Measurements from ENCODE around the gene SLC31A1.

DNA sequence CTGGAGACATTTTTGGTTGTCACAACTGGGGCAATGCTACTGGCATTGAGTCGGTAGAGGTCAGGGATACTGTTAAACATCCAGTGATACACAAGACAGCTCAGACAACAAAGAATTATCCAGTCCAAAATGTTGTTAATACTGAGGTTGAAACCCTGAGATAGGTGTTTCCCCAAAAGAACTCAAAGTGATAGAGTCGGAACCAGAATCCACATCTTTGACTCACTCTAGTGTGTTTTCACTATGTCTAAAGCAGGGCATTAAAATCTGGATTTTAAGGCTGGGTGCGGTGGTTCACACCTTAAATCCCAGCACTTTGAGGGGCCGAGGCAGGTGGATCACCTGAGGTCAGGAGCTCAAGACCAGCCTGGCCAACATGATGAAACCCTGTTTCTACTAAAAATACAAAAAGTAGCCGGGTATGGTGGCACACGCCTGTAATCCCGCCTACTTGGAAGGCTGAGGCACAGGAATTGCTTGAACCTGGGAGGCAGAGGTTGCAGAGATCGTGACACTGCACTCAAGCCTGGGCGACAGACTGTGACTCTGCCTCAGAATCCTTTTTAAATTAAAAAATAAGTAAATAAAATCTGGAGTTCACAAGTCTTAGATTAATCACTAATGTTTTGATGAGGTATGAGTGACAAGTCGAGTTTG is 17.0 kb downstream of the SLC31A1 start:
- TF ChIP-seq, protein P1, sequence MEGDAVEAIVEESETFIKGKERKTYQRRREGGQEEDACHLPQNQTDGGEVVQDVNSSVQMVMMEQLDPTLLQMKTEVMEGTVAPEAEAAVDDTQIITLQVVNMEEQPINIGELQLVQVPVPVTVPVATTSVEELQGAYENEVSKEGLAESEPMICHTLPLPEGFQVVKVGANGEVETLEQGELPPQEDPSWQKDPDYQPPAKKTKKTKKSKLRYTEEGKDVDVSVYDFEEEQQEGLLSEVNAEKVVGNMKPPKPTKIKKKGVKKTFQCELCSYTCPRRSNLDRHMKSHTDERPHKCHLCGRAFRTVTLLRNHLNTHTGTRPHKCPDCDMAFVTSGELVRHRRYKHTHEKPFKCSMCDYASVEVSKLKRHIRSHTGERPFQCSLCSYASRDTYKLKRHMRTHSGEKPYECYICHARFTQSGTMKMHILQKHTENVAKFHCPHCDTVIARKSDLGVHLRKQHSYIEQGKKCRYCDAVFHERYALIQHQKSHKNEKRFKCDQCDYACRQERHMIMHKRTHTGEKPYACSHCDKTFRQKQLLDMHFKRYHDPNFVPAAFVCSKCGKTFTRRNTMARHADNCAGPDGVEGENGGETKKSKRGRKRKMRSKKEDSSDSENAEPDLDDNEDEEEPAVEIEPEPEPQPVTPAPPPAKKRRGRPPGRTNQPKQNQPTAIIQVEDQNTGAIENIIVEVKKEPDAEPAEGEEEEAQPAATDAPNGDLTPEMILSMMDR (IDR thresholded peaks at IDR 0.05; ENCODE audit: insufficient read depth, low read length), result no peak
- no peak for TF ChIP-seq POLR2AphosphoS5 (IDR thresholded peaks at IDR 0.05; ENCODE audit: low read depth)
- TF ChIP-seq, protein P2, sequence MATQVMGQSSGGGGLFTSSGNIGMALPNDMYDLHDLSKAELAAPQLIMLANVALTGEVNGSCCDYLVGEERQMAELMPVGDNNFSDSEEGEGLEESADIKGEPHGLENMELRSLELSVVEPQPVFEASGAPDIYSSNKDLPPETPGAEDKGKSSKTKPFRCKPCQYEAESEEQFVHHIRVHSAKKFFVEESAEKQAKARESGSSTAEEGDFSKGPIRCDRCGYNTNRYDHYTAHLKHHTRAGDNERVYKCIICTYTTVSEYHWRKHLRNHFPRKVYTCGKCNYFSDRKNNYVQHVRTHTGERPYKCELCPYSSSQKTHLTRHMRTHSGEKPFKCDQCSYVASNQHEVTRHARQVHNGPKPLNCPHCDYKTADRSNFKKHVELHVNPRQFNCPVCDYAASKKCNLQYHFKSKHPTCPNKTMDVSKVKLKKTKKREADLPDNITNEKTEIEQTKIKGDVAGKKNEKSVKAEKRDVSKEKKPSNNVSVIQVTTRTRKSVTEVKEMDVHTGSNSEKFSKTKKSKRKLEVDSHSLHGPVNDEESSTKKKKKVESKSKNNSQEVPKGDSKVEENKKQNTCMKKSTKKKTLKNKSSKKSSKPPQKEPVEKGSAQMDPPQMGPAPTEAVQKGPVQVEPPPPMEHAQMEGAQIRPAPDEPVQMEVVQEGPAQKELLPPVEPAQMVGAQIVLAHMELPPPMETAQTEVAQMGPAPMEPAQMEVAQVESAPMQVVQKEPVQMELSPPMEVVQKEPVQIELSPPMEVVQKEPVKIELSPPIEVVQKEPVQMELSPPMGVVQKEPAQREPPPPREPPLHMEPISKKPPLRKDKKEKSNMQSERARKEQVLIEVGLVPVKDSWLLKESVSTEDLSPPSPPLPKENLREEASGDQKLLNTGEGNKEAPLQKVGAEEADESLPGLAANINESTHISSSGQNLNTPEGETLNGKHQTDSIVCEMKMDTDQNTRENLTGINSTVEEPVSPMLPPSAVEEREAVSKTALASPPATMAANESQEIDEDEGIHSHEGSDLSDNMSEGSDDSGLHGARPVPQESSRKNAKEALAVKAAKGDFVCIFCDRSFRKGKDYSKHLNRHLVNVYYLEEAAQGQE (IDR thresholded peaks at IDR 0.05; ENCODE audit: insufficient replicate concordance, low read depth), result no peak
- no peak for TF ChIP-seq GABPA (IDR thresholded peaks at IDR 0.05; ENCODE audit: low read depth)
- no peak for TF ChIP-seq SPI1 (IDR thresholded peaks at IDR 0.05; ENCODE audit: borderline replicate concordance, low read depth)
